IPS-20b (cell line): ENCODE data around the gene RPL7A.
"Not testable (repeated sequence)": the region's sequence is repeated elsewhere in the genome, so short reads cannot be mapped to it uniquely, and the experiment has no call there.

Source experiments
- H3K27ac ChIP-seq: one replicate; pipeline ENCODE4 v1.5.1; 2013; ENCODE audit warnings: low read length
- H3K27me3 ChIP-seq: 2 replicates; pipeline ENCODE4 v1.6.1; 2013; ENCODE audit warnings: mild to moderate bottlenecking, low read length, inconsistent platforms; ENCODE audit not compliant: insufficient read depth
- H3K36me3 ChIP-seq: 2 replicates; pipeline ENCODE4 v1.6.1; 2013; ENCODE audit warnings: low read depth, mild to moderate bottlenecking, inconsistent platforms, low read length, moderate library complexity; ENCODE audit not compliant: insufficient read depth
- H3K4me1 ChIP-seq: 2 replicates; pipeline ENCODE4 v1.6.1; 2013; ENCODE audit warnings: mild to moderate bottlenecking, control low read depth, inconsistent platforms, low read length, moderate library complexity; ENCODE audit not compliant: insufficient read depth
- H3K4me3 ChIP-seq: 2 replicates; pipeline ENCODE4 v1.5.1; 2013; ENCODE audit warnings: mild to moderate bottlenecking, low read length, inconsistent platforms
- H3K9ac ChIP-seq: 2 replicates; pipeline ENCODE4 v1.6.1; 2013; ENCODE audit warnings: low read depth, mild to moderate bottlenecking, inconsistent platforms, low read length, moderate library complexity
- H3K9me3 ChIP-seq: 2 replicates; pipeline ENCODE4 v1.6.1; 2013; ENCODE audit warnings: mild to moderate bottlenecking, low read depth, low read length, inconsistent platforms; ENCODE audit not compliant: insufficient read depth

The RPL7A gene

GRCh38 chr9:133315997-133316396 is 32.0 kb upstream of the RPL7A start:
- H3K9ac ChIP-seq = no peak overlapping the region
- H3K4me1 ChIP-seq = no peaks in the 10 kb centered on the region
- H3K9me3 ChIP-seq = no peaks in the 10 kb centered on the region
- no peaks in the 10 kb centered on the region for H3K27me3 ChIP-seq
- H3K4me3 ChIP-seq = no peak overlapping the region
- H3K27ac ChIP-seq = no peak overlapping the region
- no peaks in the 10 kb centered on the region for H3K36me3 ChIP-seq

- H3K27ac ChIP-seq, H3K36me3 ChIP-seq, H3K27me3 ChIP-seq, H3K9ac ChIP-seq, H3K4me3 ChIP-seq, H3K9me3 ChIP-seq, H3K4me1 ChIP-seq: not testable (repeated sequence)
Measured at GRCh38 chr9:133317551-133317950, 30.5 kb upstream of the RPL7A start.

- Histone ChIP-seq H3K4me1 (no peaks in the 10 kb centered on the region), H3K9me3 (peaks cover 14% of the 10 kb centered on the region), H3K36me3 (no peaks in the 10 kb centered on the region), H3K27ac (no peak overlapping the region), H3K4me3 (no peak overlapping the region), H3K9ac (no peak overlapping the region), H3K27me3 (no peaks in the 10 kb centered on the region)
Measured at GRCh38 chr9:133320421-133320881, 27.6 kb upstream of the RPL7A start.

- no peak overlapping the region for H3K27ac ChIP-seq
- H3K27me3 ChIP-seq = no peaks in the 10 kb centered on the region
- H3K9ac ChIP-seq = no peak overlapping the region
- no peak overlapping the region for H3K4me3 ChIP-seq
- H3K9me3 ChIP-seq = peaks cover 14% of the 10 kb centered on the region
- H3K4me1 ChIP-seq = no peaks in the 10 kb centered on the region
- no peaks in the 10 kb centered on the region for H3K36me3 ChIP-seq
Measured at GRCh38 chr9:133321411-133321935, 26.5 kb upstream of the RPL7A start.

GRCh38 chr9:133322701-133323100 is 25.3 kb upstream of the RPL7A start:
- peaks cover 14% of the 10 kb centered on the region for H3K9me3 ChIP-seq
- H3K9ac ChIP-seq = no peak overlapping the region
- no peak overlapping the region for H3K4me3 ChIP-seq
- H3K27me3 ChIP-seq = no peaks in the 10 kb centered on the region
- no peak overlapping the region for H3K27ac ChIP-seq
- no peaks in the 10 kb centered on the region for H3K36me3 ChIP-seq
- no peaks in the 10 kb centered on the region for H3K4me1 ChIP-seq

GRCh38 chr9:133323211-133323610 is 24.8 kb upstream of the RPL7A start:
- Histone ChIP-seq H3K4me3 (no peak overlapping the region), H3K27me3 (no peaks in the 10 kb centered on the region), H3K36me3 (no peaks in the 10 kb centered on the region), H3K9ac (no peak overlapping the region), H3K4me1 (no peaks in the 10 kb centered on the region), H3K9me3 (peaks cover 14% of the 10 kb centered on the region), H3K27ac (no peak overlapping the region)

GRCh38 chr9:133323991-133324703 is 23.9 kb upstream of the RPL7A start:
- no peak overlapping the region for H3K9ac ChIP-seq

GRCh38 chr9:133327021-133327420 is 21.0 kb upstream of the RPL7A start:
- Histone ChIP-seq H3K9me3 (peaks cover 14% of the 10 kb centered on the region), H3K36me3 (peaks cover 24% of the 10 kb centered on the region)
- not testable (repeated sequence) for H3K4me1 ChIP-seq, H3K4me3 ChIP-seq, H3K27ac ChIP-seq, H3K27me3 ChIP-seq, H3K9ac ChIP-seq

More at GRCh38 chr9:133323991-133324703, 23.9 kb upstream of the RPL7A start:
- Histone ChIP-seq H3K4me1 (no peaks in the 10 kb centered on the region), H3K27me3 (no peaks in the 10 kb centered on the region), H3K4me3 (no peak overlapping the region), H3K9me3 (peaks cover 14% of the 10 kb centered on the region), H3K36me3 (no peaks in the 10 kb centered on the region), H3K27ac (no peak overlapping the region)

- no peaks in the 10 kb centered on the region for H3K27me3 ChIP-seq
- no peak overlapping the region for H3K4me3 ChIP-seq
- H3K36me3 ChIP-seq = peaks cover 33% of the 10 kb centered on the region
- no peak overlapping the region for H3K27ac ChIP-seq
- peaks cover 14% of the 10 kb centered on the region for H3K9me3 ChIP-seq
- no peak overlapping the region for H3K9ac ChIP-seq
- no peaks in the 10 kb centered on the region for H3K4me1 ChIP-seq
Measured at GRCh38 chr9:133327834-133328484, 20.1 kb upstream of the RPL7A start.

- H3K4me1 ChIP-seq, H3K27me3 ChIP-seq, H3K4me3 ChIP-seq, H3K9ac ChIP-seq, H3K27ac ChIP-seq, H3K9me3 ChIP-seq: not testable (repeated sequence)
- peaks cover 49% of the 10 kb centered on the region for H3K36me3 ChIP-seq
Measured at GRCh38 chr9:133329306-133330156, 18.5 kb upstream of the RPL7A start.

GRCh38 chr9:133331221-133331620 is 16.8 kb upstream of the RPL7A start:
- Histone ChIP-seq H3K36me3 (peaks cover 51% of the 10 kb centered on the region), H3K27me3 (no peaks in the 10 kb centered on the region), H3K9me3 (no peaks in the 10 kb centered on the region), H3K4me3 (no peak overlapping the region), H3K9ac (no peak overlapping the region), H3K27ac (no peak overlapping the region), H3K4me1 (peaks cover 7% of the 10 kb centered on the region; the same call in 1 of the 2 replicates)
